GM19452 (cell line): Measurements from ENCODE around the gene HOATZ.

Source experiments
- ATAC-seq: cut with Tn5 transposase; IDR thresholded peaks from one replicate; pipeline ENCODE4 v1.9.1; 2021; ENCODE audit not compliant: unreplicated experiment

The HOATZ gene

GRCh38 chr11:111521135-111521534 lies 6.6 kb downstream of the HOATZ start:
- ATAC-seq: no peak

- ATAC-seq: no peak
Measured at GRCh38 chr11:111522426-111522825, 7.8 kb downstream of the HOATZ start.

- ATAC-seq: no peak
Measured at GRCh38 chr11:111523343-111523742, 8.8 kb downstream of the HOATZ start.

- ATAC-seq: no peak
Measured at GRCh38 chr11:111524056-111524455, 9.5 kb downstream of the HOATZ start.

GRCh38 chr11:111525456-111525855 lies 10.9 kb downstream of the HOATZ start:
- ATAC-seq: no peak

GRCh38 chr11:111526501-111526900 lies 11.9 kb downstream of the HOATZ start:
- no peak for ATAC-seq

DNA sequence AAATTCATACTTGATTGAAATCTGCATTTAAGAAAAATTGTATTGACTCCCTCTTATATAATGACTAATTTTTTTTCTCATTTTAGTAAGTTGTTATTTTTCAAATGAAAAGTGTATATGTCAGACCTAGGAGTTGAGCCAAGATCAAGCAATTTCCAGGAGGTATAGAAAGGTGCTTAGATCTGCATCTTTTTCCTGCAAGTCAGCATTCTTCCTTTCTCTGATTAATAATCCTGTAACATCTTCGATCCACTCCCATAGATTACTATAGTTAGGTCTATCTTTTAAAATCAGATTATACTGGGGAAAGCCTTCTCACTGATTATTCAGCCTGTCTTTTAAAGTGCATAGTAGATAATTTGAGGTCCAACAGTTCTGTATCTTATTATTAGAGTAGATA lies 12.7 kb downstream of the HOATZ start:
- ATAC-seq: no peak

- no peak for ATAC-seq
Measured at GRCh38 chr11:111528557-111528956, 14.0 kb downstream of the HOATZ start.

- no peak for ATAC-seq
Measured at GRCh38 chr11:111530091-111530490, 15.5 kb downstream of the HOATZ start.

GRCh38 chr11:111531136-111531535 lies 16.6 kb downstream of the HOATZ start:
- ATAC-seq: no peak

DNA sequence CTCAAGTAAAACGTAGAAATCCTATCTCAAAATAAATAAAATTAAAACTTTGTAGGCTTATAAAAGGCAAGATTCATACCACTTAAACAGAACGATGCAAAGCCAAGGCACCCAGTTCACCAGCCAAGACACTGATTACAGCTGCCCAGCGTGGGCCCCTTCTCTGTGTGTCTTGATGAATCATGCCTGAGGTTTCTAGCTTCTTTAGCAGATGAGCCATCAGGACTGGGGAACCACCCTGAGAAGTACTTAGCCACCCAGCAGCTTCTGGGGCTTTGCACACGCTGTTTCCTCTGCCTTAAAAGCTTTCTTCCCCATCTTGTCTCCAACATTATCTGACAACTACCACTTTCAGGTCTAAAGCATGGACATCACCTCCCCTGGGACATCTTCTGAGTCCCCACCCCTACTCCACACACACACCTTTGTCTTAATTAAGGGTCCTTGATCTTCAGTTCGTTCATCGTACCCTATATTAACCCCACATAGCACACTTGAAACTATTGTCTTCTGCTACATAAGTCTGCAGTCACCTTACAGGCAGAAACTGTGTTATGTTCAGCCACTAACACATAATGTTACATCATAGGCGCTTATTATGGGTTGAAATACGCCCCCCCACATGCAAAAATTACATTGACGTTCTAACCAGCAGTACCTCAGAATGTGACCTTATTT lies 17.2 kb downstream of the HOATZ start:
- peak; percentile 81 for ATAC-seq

GRCh38 chr11:111532365-111532709 lies 17.8 kb downstream of the HOATZ start:
- no peak for ATAC-seq

DNA sequence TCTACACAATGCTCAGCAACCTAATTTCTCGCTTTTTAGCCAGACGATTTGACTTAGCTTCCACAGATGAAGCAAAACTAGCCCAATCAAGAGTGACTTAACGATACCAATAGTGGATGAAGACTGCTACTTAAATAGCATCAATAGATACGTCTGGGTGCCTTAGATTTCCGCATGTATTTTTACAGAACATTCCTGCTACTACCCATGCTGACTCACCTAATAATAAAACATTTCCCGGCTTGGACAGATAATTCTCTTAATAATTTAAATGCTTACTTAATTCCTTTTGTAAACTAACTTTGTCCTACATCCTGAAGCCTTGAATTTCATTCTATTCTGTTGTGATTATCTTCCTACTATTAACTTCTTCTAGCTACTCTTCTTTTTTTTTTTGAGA lies 20.7 kb downstream of the HOATZ start:
- no peak for ATAC-seq

DNA sequence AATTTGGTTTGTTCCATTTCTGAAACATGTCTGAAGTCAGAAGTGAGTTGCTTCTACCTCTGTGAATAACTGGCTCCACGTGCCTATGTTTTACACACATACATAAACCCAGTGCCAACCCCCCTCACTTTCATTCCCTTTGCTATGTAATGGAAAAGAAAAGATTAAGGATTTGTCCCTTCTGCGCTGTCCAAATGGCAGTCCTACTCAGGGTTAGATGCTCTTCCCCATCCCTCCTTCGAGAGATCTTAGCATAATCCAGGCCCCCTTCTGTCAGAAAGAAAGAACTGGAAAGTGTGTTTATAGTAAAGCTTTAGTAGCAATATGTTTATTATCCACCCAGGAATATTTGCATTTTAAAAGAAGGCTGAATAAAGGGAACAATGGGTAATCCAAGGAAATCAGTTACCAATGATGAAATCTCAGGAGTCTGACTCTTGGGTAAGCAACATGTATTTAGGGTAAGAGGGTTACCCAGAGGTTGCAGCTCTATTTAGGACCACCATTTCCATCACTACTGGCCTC lies 22.8 kb downstream of the HOATZ start:
- no peak for ATAC-seq

GRCh38 chr11:111538407-111539114 lies 24.0 kb downstream of the HOATZ start:
- no peak for ATAC-seq

- ATAC-seq: no peak
Measured at GRCh38 chr11:111539426-111540113, 25.0 kb downstream of the HOATZ start.

DNA sequence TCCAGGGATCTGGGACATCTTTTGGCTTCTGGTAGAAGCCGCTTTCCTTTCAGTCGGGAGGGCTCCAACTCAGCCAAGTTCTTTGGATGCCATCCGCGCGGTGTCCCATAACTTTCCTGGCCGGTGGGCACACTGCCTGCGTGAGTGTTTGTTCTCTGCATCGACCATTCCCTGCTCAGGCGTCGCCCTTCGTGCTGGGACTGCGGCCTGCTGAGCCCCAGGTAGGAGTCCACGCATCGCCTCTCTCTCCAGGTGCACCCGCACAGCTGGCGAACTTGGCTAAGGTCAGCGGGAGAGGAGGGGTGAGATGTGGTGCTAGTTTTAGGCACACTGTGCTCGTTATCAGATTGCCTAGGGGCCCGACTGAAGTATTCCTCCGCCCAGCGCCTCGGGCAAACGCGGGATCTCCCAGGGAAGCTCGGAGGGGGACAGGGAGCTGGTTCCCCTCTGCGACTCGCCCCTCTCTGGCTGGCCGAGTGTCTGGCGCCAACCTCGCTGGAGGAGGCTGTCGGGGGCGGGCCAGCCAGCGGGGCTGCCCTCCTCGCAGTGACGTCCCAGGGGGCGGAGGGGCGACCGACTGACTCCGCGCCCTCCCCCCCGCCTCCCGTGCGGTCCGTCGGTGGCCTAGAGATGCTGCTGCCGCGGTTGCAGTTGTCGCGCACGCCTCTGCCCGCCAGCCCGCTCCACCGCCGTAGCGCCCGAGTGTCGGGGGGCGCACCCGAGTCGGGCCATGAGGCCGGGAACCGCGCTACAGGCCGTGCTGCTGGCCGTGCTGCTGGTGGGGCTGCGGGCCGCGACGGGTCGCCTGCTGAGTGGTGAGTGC lies 25.7 kb downstream of the HOATZ start, which contains the start of gene LAYN:
LAYN (plus strand) TSS at position 607 of the 823 bp plus-strand sequence; CDS start at position 731, 124 bp downstream.
- no peak for ATAC-seq

- ATAC-seq: no peak
Measured at GRCh38 chr11:111540937-111541253, 26.3 kb downstream of the HOATZ start.

DNA sequence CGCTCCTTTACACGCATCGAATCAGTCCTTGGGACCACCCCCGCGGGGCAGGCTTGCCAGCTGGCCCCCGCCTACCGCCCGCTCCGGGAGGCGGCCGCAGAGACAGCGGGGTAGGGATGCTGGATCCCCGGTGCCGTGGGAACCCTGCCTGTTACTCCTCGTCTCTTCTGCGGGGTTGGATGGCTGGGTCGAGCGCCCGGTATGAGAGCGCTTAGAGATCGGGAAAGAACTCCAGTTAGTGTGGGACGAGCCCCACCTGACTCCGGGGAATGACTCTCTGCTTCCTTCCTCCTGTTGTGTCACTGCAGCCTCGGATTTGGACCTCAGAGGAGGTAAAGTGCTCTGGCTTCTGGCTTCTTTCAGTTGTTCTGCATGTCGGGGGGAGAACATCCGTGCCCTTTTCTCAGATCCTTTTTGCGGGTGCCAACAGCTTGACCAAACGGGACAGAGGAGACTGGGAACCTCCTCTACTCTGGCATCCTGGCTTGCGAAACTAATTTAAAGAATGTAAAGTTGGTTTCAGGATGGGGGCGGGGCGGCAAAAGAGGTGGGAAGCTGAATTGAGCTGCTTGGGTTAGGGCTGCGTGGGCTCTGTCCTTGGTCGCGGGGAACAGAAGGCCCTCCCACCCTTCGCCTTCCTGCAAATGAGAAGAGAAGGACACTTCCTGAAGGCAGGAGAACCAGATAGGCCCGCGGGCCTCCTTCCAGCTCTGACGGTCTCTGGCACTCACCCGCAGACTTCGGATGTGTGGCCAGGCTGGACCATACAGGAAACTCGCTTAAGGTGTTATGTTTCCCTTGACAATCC lies 26.9 kb downstream of the HOATZ start:
- no peak for ATAC-seq

DNA sequence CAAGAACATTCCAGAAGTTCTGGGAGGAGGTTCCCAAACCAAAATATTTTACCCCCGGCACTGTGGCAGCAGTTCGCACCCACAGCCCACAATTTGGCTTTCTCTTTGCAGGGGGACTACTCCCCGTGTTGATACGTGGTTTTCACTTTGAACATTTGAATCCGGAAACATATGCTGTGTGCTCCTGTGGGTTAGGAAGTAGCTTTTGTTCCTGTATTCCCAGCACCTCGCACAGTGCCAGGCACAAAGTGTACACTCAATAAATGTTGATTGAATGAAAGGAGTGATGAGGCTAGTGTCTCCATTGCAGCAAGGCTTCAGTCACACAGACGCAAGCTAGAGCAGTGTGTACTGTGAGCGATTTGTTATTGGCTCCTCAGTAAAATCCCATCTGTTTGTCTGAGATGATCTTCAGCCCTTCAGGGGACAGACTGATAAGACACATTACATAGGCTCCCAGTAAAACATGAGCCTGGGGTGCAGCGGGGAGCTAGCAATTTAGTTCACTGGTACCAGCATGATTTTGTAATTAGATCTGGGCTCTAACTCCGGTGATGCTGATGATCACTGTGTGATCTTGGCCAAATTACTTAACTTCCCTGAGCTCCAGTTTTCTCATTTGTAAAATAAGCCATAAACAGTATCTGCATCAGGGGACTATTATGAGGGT lies 28.2 kb downstream of the HOATZ start:
- ATAC-seq: no peak
